ENCODE measurements around the gene MEIKIN. TPM values are rescaled to one million over a fixed set of nuclear protein-coding genes. Genes with fewer than 3 reads are reported as not detected.
"Not testable (repeated sequence)": the region's sequence is repeated elsewhere in the genome, so short reads cannot be mapped to it uniquely, and the experiment has no call there.

MEIKIN gene
- total RNA-seq, 1 experiment from 2014 or later = not detected

DNA sequence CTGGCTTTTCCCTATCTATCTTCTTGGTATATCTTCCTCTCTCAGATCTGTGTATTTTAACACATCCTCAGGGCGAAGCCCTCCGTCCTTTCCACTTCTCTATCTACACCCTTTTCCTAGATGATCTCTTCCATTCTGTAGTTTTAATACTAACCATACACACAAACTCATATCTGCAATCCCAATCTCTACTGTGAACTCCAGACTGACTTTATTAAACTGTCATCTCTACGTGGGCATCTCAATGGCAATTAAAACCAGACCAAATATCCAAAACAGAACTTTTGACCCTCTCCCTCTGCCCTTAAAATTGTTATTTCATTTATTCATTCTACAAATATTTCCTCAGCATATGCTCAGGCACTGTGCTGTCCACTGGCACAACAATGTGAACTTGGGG lies 155.7 kb downstream of the MEIKIN start:
- no peaks in the 10 kb centered on the region for H3K36me3 ChIP-seq
- H3K4me1 ChIP-seq = no peaks in the 10 kb centered on the region
- no peak overlapping the region for H3K4me3 ChIP-seq
- DNase-seq = no peak
- H3K27ac ChIP-seq = no peak overlapping the region
- H3K27me3 ChIP-seq = no peaks in the 10 kb centered on the region
- H3K9me3 ChIP-seq (replicated peaks) = no peaks in the 10 kb centered on the region

DNA sequence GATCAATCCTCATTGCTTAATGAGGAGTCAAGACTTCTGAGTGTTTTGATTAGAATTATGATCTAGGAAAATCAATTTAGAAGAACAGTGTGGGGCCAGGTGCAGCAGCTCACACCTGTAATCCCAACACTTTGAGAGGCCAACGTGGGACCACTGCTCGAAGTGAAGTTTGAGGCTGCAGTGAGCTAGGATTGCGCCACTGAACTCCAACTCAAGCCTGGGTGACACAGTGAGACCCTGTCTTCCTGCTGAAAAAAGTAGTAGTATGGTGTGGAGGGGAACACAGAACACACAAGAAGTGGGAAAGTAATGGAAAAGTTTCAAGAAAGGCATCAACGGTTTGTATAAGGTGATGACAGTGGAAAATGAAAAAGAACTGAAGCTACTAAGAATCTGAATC lies 157.7 kb downstream of the MEIKIN start:
- Histone ChIP-seq H3K4me1 (no peaks in the 10 kb centered on the region), H3K27ac (no peak overlapping the region)

DNA sequence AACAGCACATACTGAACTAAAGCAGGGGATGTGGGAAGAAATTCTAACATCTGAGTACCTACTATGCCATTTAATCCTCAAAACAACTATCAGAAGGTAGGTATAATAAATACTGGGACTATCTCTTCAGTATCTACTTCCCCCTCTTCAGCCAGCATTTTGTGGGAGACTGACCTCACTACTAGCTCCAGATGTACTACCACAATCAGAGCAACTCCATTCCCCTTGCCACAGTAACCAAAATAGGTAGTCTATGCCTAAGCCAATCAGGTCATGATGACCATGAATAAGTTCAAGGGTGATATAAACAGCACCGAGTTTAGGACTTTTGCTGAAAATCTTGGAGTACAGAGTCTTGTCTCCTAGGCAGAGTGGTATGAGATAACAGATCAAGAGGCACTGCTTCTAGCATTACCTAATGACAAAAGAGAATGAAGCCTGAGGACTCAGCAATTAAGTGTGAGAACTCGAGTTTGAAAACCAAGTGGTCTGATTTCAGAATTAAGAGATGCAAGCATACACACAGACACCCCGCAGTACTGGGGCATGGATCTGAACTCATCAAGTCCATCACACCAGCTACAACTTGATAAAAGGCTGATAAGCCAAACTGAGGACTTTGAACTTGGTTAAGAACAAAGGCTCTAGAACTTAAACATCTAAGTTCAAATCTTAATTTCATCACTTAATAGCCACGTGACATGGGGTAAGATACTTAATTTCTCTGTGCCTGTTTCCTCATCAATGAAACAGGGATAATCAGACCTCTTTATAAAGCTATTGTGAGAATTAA lies 158.4 kb downstream of the MEIKIN start:
- DNase-seq = no peak

More for the DNA sequence above, 157.7 kb downstream of the MEIKIN start:
- no peaks in the 10 kb centered on the region for H3K9me3 ChIP-seq (replicated peaks)
- H3K27me3 ChIP-seq = no peaks in the 10 kb centered on the region
- DNase-seq = no peak
- no peaks in the 10 kb centered on the region for H3K36me3 ChIP-seq
- no peak overlapping the region for H3K4me3 ChIP-seq

DNA sequence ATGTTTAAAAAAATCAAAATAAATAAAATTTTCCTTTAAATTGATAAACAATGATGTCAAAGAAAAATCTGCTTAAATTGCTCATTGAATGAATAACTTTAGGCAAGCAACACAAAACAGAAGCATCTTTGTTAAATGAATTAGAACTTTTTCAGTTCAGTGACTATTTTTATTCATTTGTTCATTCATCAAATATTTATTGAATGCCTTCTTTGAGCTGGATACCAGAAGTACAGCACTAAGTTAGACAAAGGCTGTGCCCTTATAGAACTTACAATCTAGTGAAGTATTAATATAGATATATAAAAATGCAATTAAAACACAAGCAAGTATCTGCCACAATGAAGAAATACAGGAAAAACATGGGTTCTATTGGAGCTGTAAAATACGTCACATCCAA lies 159.4 kb downstream of the MEIKIN start:
- H3K27me3 ChIP-seq = no peaks in the 10 kb centered on the region
- no peak overlapping the region for H3K4me3 ChIP-seq
- no peaks in the 10 kb centered on the region for H3K9me3 ChIP-seq (replicated peaks)
- H3K4me1 ChIP-seq = no peaks in the 10 kb centered on the region
- no peak for DNase-seq
- no peaks in the 10 kb centered on the region for H3K36me3 ChIP-seq
- no peak overlapping the region for H3K27ac ChIP-seq

More for the DNA sequence above, 158.4 kb downstream of the MEIKIN start:
- Histone ChIP-seq H3K4me3 (no peak overlapping the region), H3K9me3 (replicated peaks) (no peaks in the 10 kb centered on the region), H3K36me3 (no peaks in the 10 kb centered on the region), H3K27me3 (no peaks in the 10 kb centered on the region), H3K4me1 (no peaks in the 10 kb centered on the region), H3K27ac (no peak overlapping the region)

DNA sequence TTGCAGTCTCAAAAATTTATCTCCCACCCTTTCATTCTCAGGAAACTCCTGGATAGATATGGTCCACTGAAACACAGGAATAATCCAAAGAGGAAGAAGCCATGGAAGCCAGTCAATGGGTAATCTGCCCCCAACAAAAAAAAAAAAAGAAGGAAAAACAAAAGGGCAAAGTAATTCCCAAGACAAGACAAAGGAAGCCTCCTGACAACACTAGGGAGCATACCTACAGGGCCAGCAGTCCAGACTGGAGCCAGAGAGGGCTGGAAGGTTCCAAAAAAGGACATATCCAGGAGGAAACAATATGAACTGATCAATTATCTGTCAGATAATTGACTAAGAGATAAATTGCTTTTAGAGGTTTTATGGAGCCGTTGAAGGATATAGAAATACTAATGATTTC lies 161.6 kb downstream of the MEIKIN start:
- DNase-seq = no peak
- H3K36me3 ChIP-seq = no peaks in the 10 kb centered on the region
- no peaks in the 10 kb centered on the region for H3K4me1 ChIP-seq
- no peaks in the 10 kb centered on the region for H3K27me3 ChIP-seq
- H3K9me3 ChIP-seq (replicated peaks) = no peaks in the 10 kb centered on the region
- H3K4me3 ChIP-seq = no peak overlapping the region
- H3K27ac ChIP-seq = no peak overlapping the region

DNA sequence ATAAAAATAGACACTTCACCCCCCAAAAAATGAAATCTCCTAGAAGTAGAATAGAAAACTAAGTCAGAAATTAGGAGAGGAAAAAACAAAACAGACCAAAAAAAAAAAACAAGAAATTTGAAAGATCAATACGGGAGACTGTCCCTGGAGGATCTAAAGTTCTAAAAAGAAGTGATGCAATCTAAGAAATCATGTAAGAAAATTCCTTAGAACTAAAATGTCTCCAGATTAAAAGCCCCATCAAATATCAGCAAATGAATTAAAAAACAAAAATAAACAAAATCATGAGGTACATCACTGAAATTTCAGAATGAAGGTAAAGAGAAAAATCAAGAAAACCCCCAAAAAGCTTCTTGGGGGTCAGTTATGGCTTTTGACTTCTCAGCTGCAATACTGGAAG lies 162.1 kb downstream of the MEIKIN start:
- Histone ChIP-seq H3K4me3 (no peak overlapping the region), H3K27ac (no peak overlapping the region), H3K9me3 (replicated peaks) (no peaks in the 10 kb centered on the region), H3K4me1 (no peaks in the 10 kb centered on the region), H3K27me3 (no peaks in the 10 kb centered on the region), H3K36me3 (no peaks in the 10 kb centered on the region)
- DNase-seq = no peak

DNA sequence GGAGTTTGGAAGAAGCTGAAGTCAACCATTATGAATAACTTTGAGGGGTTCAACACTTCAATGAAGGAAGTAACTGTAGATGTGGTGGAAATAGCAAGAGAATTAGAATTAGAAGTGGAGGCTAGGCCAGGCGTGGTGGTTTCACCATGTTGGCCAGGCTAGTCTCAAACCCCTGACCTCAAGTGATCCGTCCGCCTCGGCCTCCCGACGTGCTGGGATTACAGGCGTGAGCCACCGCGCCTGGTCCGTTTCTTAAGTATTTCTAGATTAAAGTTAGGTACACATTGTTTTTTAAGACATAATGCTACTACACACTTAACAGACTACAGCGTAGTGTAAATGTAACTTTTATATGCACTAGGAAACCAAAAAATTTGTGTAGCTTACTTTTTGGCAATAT lies 162.7 kb downstream of the MEIKIN start:
- H3K4me1 ChIP-seq = no peaks in the 10 kb centered on the region
- H3K27me3 ChIP-seq = no peaks in the 10 kb centered on the region
- H3K9me3 ChIP-seq (replicated peaks) = no peaks in the 10 kb centered on the region
- H3K4me3 ChIP-seq = no peak overlapping the region
- DNase-seq = no peak
- no peaks in the 10 kb centered on the region for H3K36me3 ChIP-seq
- H3K27ac ChIP-seq = no peak overlapping the region

DNA sequence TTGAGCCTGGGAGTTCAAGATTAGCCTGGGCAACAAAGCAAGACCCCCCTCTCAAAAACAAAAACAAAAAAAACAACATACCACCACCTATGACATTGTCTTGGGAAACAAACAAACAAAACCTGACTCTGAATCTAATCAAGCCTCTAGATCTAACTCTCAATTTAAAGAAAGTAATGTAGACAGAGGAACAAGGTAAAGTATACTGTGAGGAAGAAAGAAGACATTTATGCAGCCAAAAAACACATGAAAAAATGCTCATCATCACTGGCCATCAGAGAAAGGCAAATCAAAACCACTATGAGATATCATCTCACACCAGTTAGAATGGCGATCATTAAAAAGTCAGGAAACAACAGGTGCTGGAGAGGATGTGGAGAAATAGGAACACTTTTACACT lies 167.3 kb downstream of the MEIKIN start:
- not testable (repeated sequence) for H3K27ac ChIP-seq; H3K36me3 ChIP-seq; H3K4me1 ChIP-seq; H3K9me3 ChIP-seq (replicated peaks); DNase-seq; H3K27me3 ChIP-seq; H3K4me3 ChIP-seq

DNA sequence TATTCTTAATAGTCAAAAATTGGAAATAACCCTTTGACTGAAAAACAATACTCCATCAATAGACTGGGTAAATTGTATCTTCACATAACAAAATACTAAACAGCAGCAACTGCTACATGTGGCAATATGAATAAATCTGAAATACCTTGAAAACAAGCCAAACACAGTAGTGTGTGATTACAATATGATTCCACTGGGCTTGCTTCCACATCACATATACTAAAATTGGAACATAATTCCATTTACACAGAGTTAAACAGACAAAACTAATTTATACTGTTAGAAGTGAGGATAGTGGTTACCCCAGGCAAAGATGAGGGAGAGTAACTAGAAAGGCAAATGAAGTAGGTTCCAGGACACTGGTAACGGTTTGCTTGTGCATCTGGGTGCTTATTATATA lies 169.0 kb downstream of the MEIKIN start:
- Histone ChIP-seq H3K4me3 (no peak overlapping the region), H3K4me1 (no peaks in the 10 kb centered on the region), H3K27ac (no peak overlapping the region), H3K9me3 (replicated peaks) (no peaks in the 10 kb centered on the region), H3K36me3 (no peaks in the 10 kb centered on the region), H3K27me3 (no peaks in the 10 kb centered on the region)
- DNase-seq = no peak

DNA sequence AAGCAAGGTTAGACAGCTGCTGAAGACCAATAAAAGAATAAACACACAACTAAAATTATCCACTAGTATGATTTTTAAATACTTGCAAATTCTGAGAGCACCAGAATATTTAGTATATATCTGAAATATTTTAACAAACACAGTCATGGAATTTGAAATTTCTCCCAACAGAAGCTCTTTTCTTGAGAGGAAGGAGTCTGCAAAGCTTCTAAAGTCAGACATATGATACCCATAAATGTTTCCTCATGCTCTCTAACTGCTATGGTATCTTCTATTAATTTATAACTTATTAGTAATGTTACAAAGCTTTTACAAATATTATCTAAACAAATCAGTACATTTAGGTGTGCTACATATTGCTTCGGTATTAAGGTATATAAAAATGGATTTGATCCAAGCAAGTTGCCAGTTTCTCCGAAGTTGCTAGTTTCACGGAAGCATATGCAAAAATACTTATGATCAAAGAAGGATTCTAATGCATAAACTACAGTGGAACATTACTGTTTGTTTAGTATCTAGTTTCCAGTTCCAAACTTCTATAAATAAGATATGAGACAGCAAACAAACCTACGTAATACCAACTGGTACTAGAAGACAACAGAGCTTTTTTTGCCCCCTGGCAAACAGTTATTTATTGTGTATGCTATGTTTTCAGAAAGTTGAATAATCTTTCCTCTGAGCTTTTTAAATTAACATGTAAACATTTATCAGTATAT lies 170.7 kb downstream of the MEIKIN start:
- no peaks in the 10 kb centered on the region for H3K27me3 ChIP-seq
- H3K4me1 ChIP-seq = no peaks in the 10 kb centered on the region
- DNase-seq = no peak
- H3K4me3 ChIP-seq = no peak overlapping the region
- no peaks in the 10 kb centered on the region for H3K36me3 ChIP-seq
- no peaks in the 10 kb centered on the region for H3K9me3 ChIP-seq (replicated peaks)
- H3K27ac ChIP-seq = no peak overlapping the region

DNA sequence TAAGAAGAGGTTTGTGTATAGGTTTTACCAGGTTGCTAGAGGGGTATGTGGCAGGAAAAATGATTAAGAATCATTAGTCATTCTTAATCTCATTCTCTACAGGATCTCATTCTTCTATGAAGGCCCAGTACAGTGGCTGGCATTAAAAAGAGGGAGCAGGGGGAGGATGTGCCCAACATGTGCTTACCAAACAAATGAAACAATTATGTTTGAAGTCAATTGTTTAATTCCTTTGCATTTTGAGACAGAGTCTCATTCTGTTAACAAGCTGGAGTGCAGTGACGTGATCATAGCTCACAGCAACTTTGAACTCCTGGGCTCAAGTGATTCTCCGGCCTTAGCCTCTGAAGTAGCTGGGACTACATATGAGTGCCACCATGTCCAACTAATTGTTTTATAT lies 171.7 kb downstream of the MEIKIN start:
- no peaks in the 10 kb centered on the region for H3K4me1 ChIP-seq
- H3K9me3 ChIP-seq (replicated peaks) = no peaks in the 10 kb centered on the region
- H3K4me3 ChIP-seq = no peak overlapping the region
- no peaks in the 10 kb centered on the region for H3K27me3 ChIP-seq
- H3K36me3 ChIP-seq = no peaks in the 10 kb centered on the region
- DNase-seq = no peak
- H3K27ac ChIP-seq = no peak overlapping the region

DNA sequence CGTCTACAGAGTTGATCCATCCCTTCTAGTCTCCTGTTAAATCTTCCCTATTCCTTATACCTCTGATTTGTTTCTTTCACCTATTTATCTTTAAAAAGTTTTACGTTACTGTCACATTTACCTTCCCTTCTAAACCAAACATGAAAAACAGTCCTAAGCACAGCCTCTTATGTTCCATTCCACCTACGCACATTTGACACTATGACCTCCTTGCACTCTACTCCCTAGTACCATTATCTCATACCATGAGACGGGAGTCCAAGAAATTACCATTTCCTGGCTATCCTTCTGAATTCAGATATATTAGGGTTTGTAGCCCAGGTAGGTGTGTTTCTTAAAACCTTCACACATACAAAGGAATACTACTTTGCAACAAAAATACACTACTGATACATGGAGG lies 173.8 kb downstream of the MEIKIN start:
- no peaks in the 10 kb centered on the region for H3K27me3 ChIP-seq
- H3K27ac ChIP-seq = no peak overlapping the region
- H3K4me3 ChIP-seq = no peak overlapping the region
- no peaks in the 10 kb centered on the region for H3K4me1 ChIP-seq
- H3K36me3 ChIP-seq = no peaks in the 10 kb centered on the region
- DNase-seq = no peak
- no peaks in the 10 kb centered on the region for H3K9me3 ChIP-seq (replicated peaks)

DNA sequence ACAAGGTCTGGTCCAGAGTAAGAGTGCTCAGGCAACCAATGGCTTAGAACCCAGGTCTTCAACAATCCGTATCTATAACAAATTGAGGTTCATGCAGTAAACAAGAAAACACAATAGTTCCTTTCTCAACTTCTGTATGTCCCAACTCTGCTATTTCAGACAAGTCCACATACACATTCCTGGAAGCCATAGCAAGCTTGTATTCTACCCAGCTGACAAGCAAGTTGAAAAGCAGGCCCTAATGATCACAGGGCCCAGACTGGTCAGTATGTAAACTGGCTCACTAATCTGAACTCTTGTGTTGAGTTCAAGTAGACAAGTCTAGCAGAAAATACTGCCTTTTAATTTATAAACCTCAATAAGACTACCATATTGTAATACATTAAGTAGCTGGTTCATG lies 175.5 kb downstream of the MEIKIN start:
- Histone ChIP-seq H3K27me3 (no peaks in the 10 kb centered on the region), H3K27ac (no peak overlapping the region), H3K4me1 (no peaks in the 10 kb centered on the region), H3K36me3 (no peaks in the 10 kb centered on the region), H3K4me3 (no peak overlapping the region), H3K9me3 (replicated peaks) (no peaks in the 10 kb centered on the region)
- DNase-seq = no peak

DNA sequence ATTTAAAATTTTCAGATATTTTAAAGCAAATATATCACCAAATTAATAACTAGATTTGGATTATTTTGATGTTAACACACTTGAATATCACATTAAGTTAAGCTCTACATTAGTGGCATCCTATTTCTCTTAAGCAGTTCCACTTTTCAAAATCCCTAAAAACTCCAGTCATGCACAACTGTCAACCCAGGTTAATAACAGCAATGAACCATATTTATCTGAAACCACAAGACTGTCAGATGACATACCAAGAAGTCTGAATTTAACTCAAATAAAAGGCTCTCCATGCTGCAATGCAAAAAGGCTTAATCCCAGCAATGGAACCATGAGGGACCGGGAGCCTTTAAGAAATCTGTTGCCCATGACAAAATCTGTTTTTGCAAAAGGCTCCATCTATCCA lies 176.1 kb downstream of the MEIKIN start:
- H3K4me3 ChIP-seq = no peak overlapping the region
- H3K27me3 ChIP-seq = no peaks in the 10 kb centered on the region
- H3K36me3 ChIP-seq = 0 out of 2 replicates have a peak, but pooled peaks cover 2% of the 10 kb centered on the region
- no peak for DNase-seq
- H3K4me1 ChIP-seq = no peaks in the 10 kb centered on the region
- no peaks in the 10 kb centered on the region for H3K9me3 ChIP-seq (replicated peaks)
- no peak overlapping the region for H3K27ac ChIP-seq

DNA sequence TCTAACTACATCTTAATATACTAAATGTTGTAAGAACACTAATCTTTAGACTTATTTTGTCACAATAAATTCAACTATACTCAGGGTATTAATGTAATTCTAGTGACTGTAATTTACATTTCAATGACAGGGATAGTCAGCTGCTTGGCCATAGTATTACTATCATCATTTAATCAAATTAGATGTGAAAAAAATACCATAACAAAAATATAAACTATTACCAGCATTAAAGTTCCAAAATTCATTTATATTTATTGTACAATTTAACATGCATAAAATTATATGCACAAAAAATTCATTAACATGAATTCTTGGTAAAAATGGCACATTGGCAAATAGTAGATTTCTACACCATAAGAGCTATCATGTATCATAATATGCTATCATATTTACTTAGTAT lies 177.6 kb downstream of the MEIKIN start:
- Histone ChIP-seq H3K36me3 (0 out of 2 replicates have a peak, but pooled peaks cover 2% of the 10 kb centered on the region), H3K9me3 (replicated peaks) (no peaks in the 10 kb centered on the region), H3K4me1 (no peaks in the 10 kb centered on the region), H3K27ac (no peak overlapping the region), H3K4me3 (no peak overlapping the region), H3K27me3 (no peaks in the 10 kb centered on the region)
- no peak for DNase-seq

DNA sequence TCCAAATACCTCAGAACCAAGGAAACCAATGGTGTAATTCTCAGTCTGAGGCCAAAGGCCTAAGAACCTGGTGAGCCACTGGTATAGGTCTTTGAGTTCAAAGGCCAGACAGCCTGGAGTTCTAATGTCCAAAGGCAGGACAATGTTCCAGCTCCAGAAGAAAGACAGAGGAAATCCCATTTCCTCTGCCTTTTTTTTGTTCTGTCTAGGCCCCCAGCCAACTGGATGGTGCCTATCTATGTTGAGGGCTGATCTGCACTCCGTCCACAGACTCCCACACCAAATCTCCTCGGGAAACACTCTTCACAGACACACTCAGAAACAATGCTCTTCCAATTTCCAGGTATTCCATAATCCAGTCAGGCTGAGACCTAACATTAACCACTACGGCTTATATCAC lies 178.8 kb downstream of the MEIKIN start:
- H3K4me1 ChIP-seq = no peaks in the 10 kb centered on the region
- H3K27me3 ChIP-seq = no peaks in the 10 kb centered on the region

More for the DNA sequence above, 178.8 kb downstream of the MEIKIN start:
- H3K36me3 ChIP-seq = 0 out of 2 replicates have a peak, but pooled peaks cover 2% of the 10 kb centered on the region
- no peak overlapping the region for H3K4me3 ChIP-seq
- no peak for DNase-seq
- H3K9me3 ChIP-seq (replicated peaks) = no peaks in the 10 kb centered on the region
- H3K27ac ChIP-seq = no peak overlapping the region
